Left hindlimb (tissue), 1 donor: ENCODE data around the gene CCDC81.

Source experiments
- DNase-seq: peaks from one replicate; pipeline ENCODE4 v3.0.0-alpha.2; 2018

CCDC81 gene

GRCh38 chr11:86442827-86443226 is 68.1 kb downstream of the CCDC81 start:
- DNase-seq = no peak

GRCh38 chr11:86443415-86443814 is 68.7 kb downstream of the CCDC81 start:
- DNase-seq = no peak

- DNase-seq = no peak
Observed at GRCh38 chr11:86444981-86445380, 70.3 kb downstream of the CCDC81 start.

GRCh38 chr11:86446163-86446923 is 71.7 kb downstream of the CCDC81 start:
- no peak for DNase-seq

GRCh38 chr11:86446924-86447285 is 72.2 kb downstream of the CCDC81 start:
- no peak for DNase-seq

- DNase-seq = no peak
Observed at GRCh38 chr11:86447763-86448480, 73.2 kb downstream of the CCDC81 start.

- no peak for DNase-seq
Observed at GRCh38 chr11:86449993-86450629, 75.4 kb downstream of the CCDC81 start.

- no peak for DNase-seq
Observed at GRCh38 chr11:86453290-86454030, 78.8 kb downstream of the CCDC81 start.

GRCh38 chr11:86456075-86456939 is 81.6 kb downstream of the CCDC81 start:
- peak; percentile 83 for DNase-seq

GRCh38 chr11:86458294-86459001 is 83.8 kb downstream of the CCDC81 start:
- no peak for DNase-seq

GRCh38 chr11:86459002-86459385 is 84.3 kb downstream of the CCDC81 start:
- no peak for DNase-seq

- no peak for DNase-seq
Observed at GRCh38 chr11:86459682-86460460, 85.2 kb downstream of the CCDC81 start.

- no peak for DNase-seq
Observed at GRCh38 chr11:86460461-86461385, 86.0 kb downstream of the CCDC81 start.

GRCh38 chr11:86461892-86462291 is 87.2 kb downstream of the CCDC81 start:
- no peak for DNase-seq

- DNase-seq = no peak
Observed at GRCh38 chr11:86463120-86463519, 88.4 kb downstream of the CCDC81 start.

GRCh38 chr11:86463955-86464354 is 89.3 kb downstream of the CCDC81 start:
- no peak for DNase-seq

GRCh38 chr11:86464509-86465221 is 90.0 kb downstream of the CCDC81 start:
- no peak for DNase-seq

- no peak for DNase-seq
Observed at GRCh38 chr11:86468169-86468568, 93.5 kb downstream of the CCDC81 start.
